SK-N-SH treated with all-trans-retinoic acid at 6 μM for 48 hours (cell line): ENCODE data around the gene MYO1F.
A peak's percentile ranks its signal among the peaks of the same experiment; 100 is the strongest.

Source experiments
- ATAC-seq: fragments of 200-7000 bp; cut with Tn5 transposase; 3 replicates; pipeline ENCODE4 v1.9.1; 2020; ENCODE audit warnings: mild to moderate bottlenecking, moderate library complexity
- CSDC2 ChIP-seq: fragments of 250-450 bp; sonication (Bioruptor Pico); IDR thresholded peaks from 2 replicates; pipeline ENCODE4 v1.5.0; 2020; ENCODE audit warnings: mild to moderate bottlenecking, moderate library complexity
- CSRNP3 ChIP-seq: fragments of 250-450 bp; sonication (Bioruptor Pico); IDR thresholded peaks from 2 replicates; pipeline ENCODE4 v1.5.1; 2021; ENCODE audit warnings: mild to moderate bottlenecking, moderate library complexity
- GLIS3 ChIP-seq: fragments of 250-450 bp; sonication (Bioruptor Pico); IDR thresholded peaks from 2 replicates; pipeline ENCODE4 v1.5.0; 2020; ENCODE audit warnings: mild to moderate bottlenecking, moderate library complexity
- OSR1 ChIP-seq: fragments of 250-450 bp; sonication (Bioruptor Pico); IDR thresholded peaks from 2 replicates; pipeline ENCODE4 v1.8.0; 2022; ENCODE audit warnings: moderate library complexity, mild to moderate bottlenecking, inconsistent platforms
- POU6F1 ChIP-seq: fragments of 250-450 bp; sonication (Bioruptor Pico); IDR thresholded peaks from 2 replicates; pipeline ENCODE4 v1.8.0; 2021; ENCODE audit warnings: low read depth, mild to moderate bottlenecking, moderate library complexity, borderline replicate concordance
- PPARA ChIP-seq: fragments of 250-450 bp; sonication (Bioruptor Pico); IDR thresholded peaks from 2 replicates; pipeline ENCODE4 v1.5.0; 2020; ENCODE audit warnings: mild to moderate bottlenecking, borderline replicate concordance
- ZFP3 ChIP-seq: fragments of 250-450 bp; sonication (Bioruptor Pico); IDR thresholded peaks from 2 replicates; pipeline ENCODE4 v1.5.0; 2020; ENCODE audit warnings: mild to moderate bottlenecking, moderate library complexity
- ZNF565 ChIP-seq: fragments of 450-650 bp; formaldehyde crosslinking; conservative IDR thresholded peaks from 2 replicates; pipeline ENCODE4 v1.5.0; 2020; ENCODE audit warnings: low read depth, mild to moderate bottlenecking, moderate library complexity
- TF ChIP-seq, protein P1 (sequence below): fragments of 250-450 bp; sonication (Bioruptor Pico); IDR thresholded peaks from 2 replicates; pipeline ENCODE4 v1.5.0; 2020; ENCODE audit warnings: mild to moderate bottlenecking, moderate library complexity
- TF ChIP-seq, protein P2 (sequence below): fragments of 250-450 bp; sonication (Bioruptor Pico); IDR thresholded peaks from 2 replicates; pipeline ENCODE4 v1.8.0; 2020; ENCODE audit warnings: mild to moderate bottlenecking, moderate library complexity, borderline replicate concordance

MYO1F gene

DNA sequence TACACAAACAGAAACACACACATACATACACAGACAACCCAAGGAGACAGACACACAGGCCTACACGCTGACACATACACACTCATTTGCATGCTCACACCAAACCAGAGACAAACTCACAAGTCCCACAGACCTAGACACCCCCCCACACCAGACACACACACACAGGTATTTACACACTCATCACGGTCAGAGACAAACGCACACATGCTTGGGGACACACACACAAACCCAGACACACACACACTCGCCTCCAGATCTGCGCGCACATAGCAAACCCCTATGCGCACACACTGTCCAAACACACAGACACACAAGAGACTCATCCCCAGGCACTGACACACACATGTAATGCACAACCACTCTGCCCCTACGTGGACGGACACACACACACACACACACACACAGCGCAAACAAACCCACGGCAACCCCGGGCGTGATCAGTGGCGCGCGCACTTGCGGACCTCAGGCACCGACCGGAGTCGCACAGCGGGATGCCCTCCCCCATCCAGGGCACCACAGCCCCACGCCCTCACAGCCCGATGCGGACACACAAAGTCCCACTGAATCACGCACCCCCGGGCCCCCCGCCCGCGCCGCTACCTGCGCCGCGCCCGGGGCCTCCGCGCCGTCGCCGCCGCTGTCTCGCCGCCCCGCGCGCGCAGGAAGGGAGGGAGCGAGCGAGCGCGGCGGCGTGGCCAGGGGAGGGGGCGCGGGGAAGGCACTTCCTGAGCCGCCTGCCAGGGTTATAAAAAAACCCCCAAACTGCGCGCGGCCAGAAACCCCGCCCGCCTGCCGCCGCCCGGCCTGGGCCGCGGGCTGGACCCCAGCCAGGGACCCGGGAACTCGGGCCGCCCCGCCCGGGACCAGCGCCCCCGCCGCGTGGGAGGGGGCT, 33.0 kb upstream of the MYO1F start, which contains the start of gene ADAMTS10:
Gene ADAMTS10 (minus strand): TSS at position 675 of the 895 bp plus-strand sequence. CDS start 5,005 bp downstream, outside the sequence.
- peak; percentile 15; the same call in 2 of the 3 replicates for ATAC-seq
- TF ChIP-seq, protein P1, sequence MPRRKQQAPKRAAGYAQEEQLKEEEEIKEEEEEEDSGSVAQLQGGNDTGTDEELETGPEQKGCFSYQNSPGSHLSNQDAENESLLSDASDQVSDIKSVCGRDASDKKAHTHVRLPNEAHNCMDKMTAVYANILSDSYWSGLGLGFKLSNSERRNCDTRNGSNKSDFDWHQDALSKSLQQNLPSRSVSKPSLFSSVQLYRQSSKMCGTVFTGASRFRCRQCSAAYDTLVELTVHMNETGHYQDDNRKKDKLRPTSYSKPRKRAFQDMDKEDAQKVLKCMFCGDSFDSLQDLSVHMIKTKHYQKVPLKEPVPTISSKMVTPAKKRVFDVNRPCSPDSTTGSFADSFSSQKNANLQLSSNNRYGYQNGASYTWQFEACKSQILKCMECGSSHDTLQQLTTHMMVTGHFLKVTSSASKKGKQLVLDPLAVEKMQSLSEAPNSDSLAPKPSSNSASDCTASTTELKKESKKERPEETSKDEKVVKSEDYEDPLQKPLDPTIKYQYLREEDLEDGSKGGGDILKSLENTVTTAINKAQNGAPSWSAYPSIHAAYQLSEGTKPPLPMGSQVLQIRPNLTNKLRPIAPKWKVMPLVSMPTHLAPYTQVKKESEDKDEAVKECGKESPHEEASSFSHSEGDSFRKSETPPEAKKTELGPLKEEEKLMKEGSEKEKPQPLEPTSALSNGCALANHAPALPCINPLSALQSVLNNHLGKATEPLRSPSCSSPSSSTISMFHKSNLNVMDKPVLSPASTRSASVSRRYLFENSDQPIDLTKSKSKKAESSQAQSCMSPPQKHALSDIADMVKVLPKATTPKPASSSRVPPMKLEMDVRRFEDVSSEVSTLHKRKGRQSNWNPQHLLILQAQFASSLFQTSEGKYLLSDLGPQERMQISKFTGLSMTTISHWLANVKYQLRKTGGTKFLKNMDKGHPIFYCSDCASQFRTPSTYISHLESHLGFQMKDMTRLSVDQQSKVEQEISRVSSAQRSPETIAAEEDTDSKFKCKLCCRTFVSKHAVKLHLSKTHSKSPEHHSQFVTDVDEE (CRISPR knock-in tag): no peak
- no peak for TF ChIP-seq PPARA (CRISPR knock-in tag)
- no peak for TF ChIP-seq OSR1 (CRISPR knock-in tag)
- no peak for TF ChIP-seq CSDC2 (CRISPR knock-in tag)
- TF ChIP-seq GLIS3: no peak
- TF ChIP-seq POU6F1 (CRISPR knock-in tag): no peak
- TF ChIP-seq CSRNP3 (CRISPR knock-in tag): no peak
- TF ChIP-seq ZFP3: no peak
- TF ChIP-seq, protein P2, sequence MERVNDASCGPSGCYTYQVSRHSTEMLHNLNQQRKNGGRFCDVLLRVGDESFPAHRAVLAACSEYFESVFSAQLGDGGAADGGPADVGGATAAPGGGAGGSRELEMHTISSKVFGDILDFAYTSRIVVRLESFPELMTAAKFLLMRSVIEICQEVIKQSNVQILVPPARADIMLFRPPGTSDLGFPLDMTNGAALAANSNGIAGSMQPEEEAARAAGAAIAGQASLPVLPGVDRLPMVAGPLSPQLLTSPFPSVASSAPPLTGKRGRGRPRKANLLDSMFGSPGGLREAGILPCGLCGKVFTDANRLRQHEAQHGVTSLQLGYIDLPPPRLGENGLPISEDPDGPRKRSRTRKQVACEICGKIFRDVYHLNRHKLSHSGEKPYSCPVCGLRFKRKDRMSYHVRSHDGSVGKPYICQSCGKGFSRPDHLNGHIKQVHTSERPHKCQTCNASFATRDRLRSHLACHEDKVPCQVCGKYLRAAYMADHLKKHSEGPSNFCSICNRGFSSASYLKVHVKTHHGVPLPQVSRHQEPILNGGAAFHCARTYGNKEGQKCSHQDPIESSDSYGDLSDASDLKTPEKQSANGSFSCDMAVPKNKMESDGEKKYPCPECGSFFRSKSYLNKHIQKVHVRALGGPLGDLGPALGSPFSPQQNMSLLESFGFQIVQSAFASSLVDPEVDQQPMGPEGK: no peak
- no peak for TF ChIP-seq ZNF565 (CRISPR knock-in tag)

GRCh38 chr19:8609279-8610040, 32.2 kb upstream of the MYO1F start:
- TF ChIP-seq, protein P1 (CRISPR knock-in tag): 0 out of 2 replicates have a peak, but pooled peaks have one; percentile 27
- TF ChIP-seq POU6F1 (CRISPR knock-in tag) (no peak), OSR1 (CRISPR knock-in tag) (no peak)
- ATAC-seq: peak; percentile 70

DNA sequence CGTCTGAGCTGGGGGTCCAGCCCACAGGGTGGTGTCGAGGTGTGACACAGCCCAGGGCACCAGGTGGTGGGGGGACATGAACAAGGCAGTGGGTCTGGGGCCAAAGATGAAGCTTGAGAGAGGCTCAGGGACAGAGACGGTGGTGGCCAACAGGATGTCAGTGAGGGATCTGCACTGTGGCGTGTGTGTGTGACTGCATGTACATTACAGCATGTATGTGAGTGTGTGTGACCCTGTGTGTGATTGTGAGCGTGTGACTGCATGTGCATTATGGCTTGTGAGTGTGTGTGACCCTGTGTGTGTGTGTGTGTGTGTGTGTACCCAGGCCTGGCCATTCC, 31.7 kb upstream of the MYO1F start:
- ATAC-seq: no peak
- no peak for TF ChIP-seq ZNF565 (CRISPR knock-in tag)
